Measurements from ENCODE around the gene CPNE7.

DNA sequence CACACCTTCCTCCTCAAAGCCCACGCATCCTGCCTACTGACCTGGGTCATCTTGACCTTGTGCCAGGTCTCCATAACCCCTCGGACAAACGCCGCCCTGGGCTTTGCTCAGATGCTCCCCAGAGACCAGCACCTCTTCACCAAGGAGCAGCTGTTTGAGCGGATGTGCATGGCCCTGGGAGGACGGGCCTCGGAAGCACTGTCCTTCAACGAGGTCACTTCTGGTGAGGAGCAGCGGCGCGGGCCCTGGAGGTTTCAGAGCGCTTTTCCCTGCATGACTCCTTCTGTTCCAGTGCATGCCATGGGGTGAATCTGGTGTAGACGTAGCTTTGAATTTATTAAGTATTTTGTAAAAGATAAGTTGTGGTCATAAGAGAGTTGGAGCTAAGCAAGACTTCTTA, 22.6 kb upstream of the CPNE7 start:
- TF ChIP-seq GATA3 (IDR thresholded peaks at IDR 0.05; ENCODE audit: low read depth, low read length) (no peak), GATA2 (IDR thresholded peaks at IDR 0.05; ENCODE audit: low read depth, low read length) (no peak)
